K562 (cell line): ENCODE data around the gene PEX3. TPM values are rescaled to one million over a fixed set of nuclear protein-coding genes. Genes with fewer than 3 reads are reported as not detected.

Source experiments
- ATAC-seq: fragments of 200-7000 bp; cut with Tn5 transposase; 3 replicates; pipeline ENCODE4 v1.9.1; 2020; ENCODE audit warnings: moderate library complexity
- BruUV-seq: library from RNA; stranded (reverse); fragments of 400-500 nt; replicated peaks from 2 replicates; lab custom pipeline; 2021; lab: Mats Ljungman, UMichigan
- CTCF ChIA-PET: fragments of 300-600 bp; formaldehyde crosslinking; extraction: SDS; loops from one replicate; lab custom pipeline; 2021; ENCODE audit warnings: low intra/inter-chr PET ratio; lab: Yijun Ruan, JAX
- POLR2A ChIA-PET: fragments of 300-600, 350-650 bp; sonication (Branson Sonifier 250); formaldehyde crosslinking; extraction: SDS; loops from one replicate; lab custom pipeline; 2021; ENCODE audit warnings: antibody characterized with exemption, inconsistent platforms; lab: Yijun Ruan, JAX
- DNase-seq, 4 experiments: peaks; one replicate each; pipeline versions ENCODE4 v3.0.0 to v3.0.0-alpha.2; 2011 to 2018; ENCODE audit warnings: low spot score in 3 of 4, mixed read lengths in 3 of 4; ENCODE audit errors: extremely low read depth in 1 of 4
- FAIRE-seq: peaks from 2 replicates; lab custom pipeline; 2011; peaks lifted over from hg19 to GRCh38; lab: Jason Lieb, UNC
- H2AFZ ChIP-seq: 2 replicates; pipeline ENCODE4 v1.6.0; 2011; ENCODE audit warnings: low read depth, low read length, control low read depth, inconsistent platforms
- H3K27ac ChIP-seq: fragments of 200-600 bp; 3 replicates; pipeline ENCODE4 v1.8.0; 2011; ENCODE audit warnings: low read depth, mild to moderate bottlenecking, control low read depth, inconsistent platforms, low read length, moderate library complexity, mixed read lengths; ENCODE audit errors: extremely low read depth
- H3K27me3 ChIP-seq, 2 experiments: fragments of 300-600 bp in 1 of 2; 2 replicates in 1 of 2; 3 replicates in 1 of 2; pipeline versions ENCODE4 v1.6.0 to v1.8.0; 2011; ENCODE audit warnings: inconsistent platforms in 2 of 2, low read length in 2 of 2, mild to moderate bottlenecking in 1 of 2, mixed read lengths in 1 of 2, moderate library complexity in 1 of 2; ENCODE audit not compliant: control insufficient read depth in 2 of 2, insufficient read depth in 2 of 2
- H3K36me3 ChIP-seq: fragments of 300-600 bp; 3 replicates; pipeline ENCODE4 v1.8.0; 2011; ENCODE audit warnings: mild to moderate bottlenecking, low read length, inconsistent platforms; ENCODE audit not compliant: control insufficient read depth, insufficient read depth
- H3K4me1 ChIP-seq, 2 experiments: fragments of 200-600 bp in 1 of 2; replicated peaks in 1 of 2; 2 replicates in 1 of 2; 3 replicates in 1 of 2; pipeline versions ENCODE4 v1.5.1 to v1.8.0; 2011; ENCODE audit warnings: inconsistent platforms in 2 of 2, low read length in 2 of 2, mild to moderate bottlenecking in 1 of 2, mixed read lengths in 1 of 2, moderate library complexity in 1 of 2; ENCODE audit not compliant: control insufficient read depth in 2 of 2, insufficient read depth in 2 of 2
- H3K4me2 ChIP-seq: 2 replicates; pipeline ENCODE4 v1.6.1; 2011; ENCODE audit warnings: low read length, control low read depth, inconsistent platforms, mixed read lengths; ENCODE audit not compliant: insufficient read depth
- H3K4me3 ChIP-seq: fragments of 200-600 bp; sonication (generic), shearing (Covaris generic); 2 replicates; pipeline ENCODE4 v1.5.1; 2016; ENCODE audit warnings: control low read depth, inconsistent platforms
- H3K79me2 ChIP-seq: fragments of 200-600 bp; 3 replicates; pipeline ENCODE4 v1.8.0; 2011; ENCODE audit warnings: low read length, inconsistent platforms; ENCODE audit not compliant: control insufficient read depth, insufficient read depth
- H3K9ac ChIP-seq, 2 experiments: 2 replicates each; pipeline versions ENCODE4 v1.6.0 to v1.6.1; 2011; ENCODE audit warnings: low read depth in 2 of 2, low read length in 2 of 2, control low read depth in 1 of 2, inconsistent platforms in 1 of 2, mild to moderate bottlenecking in 1 of 2, mixed read lengths in 1 of 2; ENCODE audit not compliant: insufficient read depth in 1 of 2
- H3K9me1 ChIP-seq: one replicate; pipeline ENCODE4 v1.6.0; 2011; ENCODE audit warnings: inconsistent platforms, mild to moderate bottlenecking, low read length, moderate library complexity; ENCODE audit not compliant: control insufficient read depth, insufficient read depth
- H3K9me3 ChIP-seq: replicated peaks from 2 replicates; pipeline ENCODE4 v1.5.1; 2011; ENCODE audit warnings: low read depth, low read length, inconsistent platforms; ENCODE audit not compliant: control insufficient read depth, insufficient read depth
- H4K20me1 ChIP-seq: replicated peaks from 2 replicates; pipeline ENCODE4 v1.6.1; 2011; ENCODE audit warnings: low read length, inconsistent platforms, mixed read lengths; ENCODE audit not compliant: control insufficient read depth, insufficient read depth
- CEBPB ChIP-seq: fragments of 450-650 bp; IDR thresholded peaks from 2 replicates; pipeline ENCODE4 v1.6.1; 2016; ENCODE audit warnings: missing genetic modification characterization, missing compliant biosample characterization
- TFAM ChIP-seq: fragments of 250-450 bp; sonication (Bioruptor Pico); conservative IDR thresholded peaks from 2 replicates; pipeline ENCODE4 v1.5.0; 2021; ENCODE audit warnings: mild to moderate bottlenecking, moderate library complexity
- TFE3 ChIP-seq: fragments of 450-650 bp; formaldehyde crosslinking; IDR thresholded peaks from 2 replicates; pipeline ENCODE4 v1.4.0; 2020; ENCODE audit warnings: mild to moderate bottlenecking, mixed read lengths
- ZSCAN32 ChIP-seq: fragments of 450-650 bp; formaldehyde crosslinking; IDR thresholded peaks from 2 replicates; pipeline ENCODE4 v1.4.0; 2020; ENCODE audit warnings: mild to moderate bottlenecking, moderate library complexity
- WGBS: fragments of 100-300 bp; shearing (Covaris generic); methylation state at CpG from one replicate; pipeline ENCODE4 v1.1.6; 2016; ENCODE audit warnings: low coverage, mixed read lengths; ENCODE audit not compliant: insufficient coverage; ENCODE audit errors: missing lambda C conversion rate; 5-methylcytosine and 5-hydroxymethylcytosine counted together
- in situ Hi-C: fragments of 300-500 bp; cut with MboI; formaldehyde crosslinking; loops from 4 replicates; pipeline ENCODE4 v1.15.0; 2018; ENCODE audit warnings: inconsistent platforms, mixed read lengths
- intact Hi-C: fragments of 100-400 bp; cut with micrococcal nuclease; formaldehyde crosslinking; loops from 2 replicates; pipeline ENCODE4 v1.14.2; 2022
- polyA plus RNA-seq, 8 experiments: library from polyadenylated mRNA; depleted of rRNA in 4 of 8; stranded (reverse) in 5 of 8; unstranded in 3 of 8; fragments of >200 nt; fragmentation: Nextera tagmentation in 2 of 8; fragmentation: Illumina TruSeq in 1 of 8; extraction: Ambion mirVana in 2 of 8; extraction: Trizol in 1 of 8; gene quantifications; 2 replicates each; pipeline versions ENCODE4 v1.2.1 to v1.2.3, GENCODE V29; 2011 to 2014; ENCODE audit warnings: inconsistent platforms in 1 of 8, missing spikeins in 1 of 8
- total RNA-seq, 7 experiments: library from RNA; depleted of rRNA in 6 of 7; stranded (reverse); fragments of >200 nt in 6 of 7; fragmentation: Illumina TruSeq in 2 of 7; extraction: Trizol in 2 of 7; gene quantifications; 2 replicates each; pipeline versions ENCODE4 v1.2.1 to v1.2.3, GENCODE V29; 2011 to 2021; ENCODE audit warnings: low replicate concordance in 1 of 7

The PEX3 gene
- total and polyA plus RNA-seq, 9 of the 15 experiments (the other 6 are each of a cell fraction or from before 2014, with no cell fraction given), result 17.3 to 69.6 (median 32.7) TPM

GRCh38 chr6:143522039-143522600 is 71.5 kb downstream of the PEX3 start:
- no peak for TF ChIP-seq ZSCAN32 (CRISPR knock-in tag)
- peak; percentile 32; the same call in 1 of the 2 replicates for TF ChIP-seq TFE3 (CRISPR knock-in tag)
- no peak for TF ChIP-seq TFAM (CRISPR knock-in tag)
- peak; percentile 26; the same call in 1 of the 2 replicates for TF ChIP-seq CEBPB (tag)
- TF ChIP-seq, all 486 proteins: peak for 2
- H3K4me1 ChIP-seq, result no peaks in the 10 kb centered on the region
- intact Hi-C loops, result no loop called here
- ChIA-PET POLR2A (no interaction called here), CTCF (no interaction called here)
- DNase-seq (no peak), FAIRE-seq (no peak), ATAC-seq (no peak)
- H4K20me1 ChIP-seq, result no peaks in the 10 kb centered on the region
- no peak overlapping the region for H3K9ac ChIP-seq
- H3K4me2 ChIP-seq, result no peak overlapping the region
- H2AFZ ChIP-seq, result no peak overlapping the region
- no peaks in the 10 kb centered on the region for H3K9me1 ChIP-seq
- H3K27me3 ChIP-seq, result no peaks in the 10 kb centered on the region; a peak in 1 of 5 replicates
- no peaks in the 10 kb centered on the region for H3K79me2 ChIP-seq
- no peaks in the 10 kb centered on the region for H3K36me3 ChIP-seq
- 25% methylated on average over 8 of the region's 8 CpGs for WGBS
- no peak overlapping the region for H3K27ac ChIP-seq
- BruUV-seq, result no TSS peak
- no peaks in the 10 kb centered on the region for H3K9me3 ChIP-seq
- H3K4me3 ChIP-seq, result no peak overlapping the region
- in situ Hi-C loops, result no loop called here
